HG02981 (cell line): ENCODE results near the gene ALG1.
"Not testable (repeated sequence)": the region's sequence is repeated elsewhere in the genome, so short reads cannot be mapped to it uniquely, and the experiment has no call there.

Experiments used
- ATAC-seq: cut with Tn5 transposase; IDR thresholded peaks from one replicate; pipeline ENCODE4 v1.9.1; 2021; ENCODE audit warnings: mild to moderate bottlenecking, moderate library complexity; ENCODE audit not compliant: unreplicated experiment

The ALG1 gene

GRCh38 chr16:5072334-5073278 is 963 bp downstream of the ALG1 start:
- ATAC-seq, result no peak

- no peak for ATAC-seq
These were observed 1.6 kb downstream of the ALG1 start for GRCh38 chr16:5073279-5073629.

- not testable (repeated sequence) for ATAC-seq
These were observed 2.1 kb downstream of the ALG1 start for GRCh38 chr16:5073771-5074170.

GRCh38 chr16:5075637-5076036 is 4.0 kb downstream of the ALG1 start:
- ATAC-seq, result no peak

GRCh38 chr16:5077304-5077703 is 5.7 kb downstream of the ALG1 start:
- no peak for ATAC-seq

GRCh38 chr16:5078626-5079025 is 7.0 kb downstream of the ALG1 start:
- no peak for ATAC-seq

GRCh38 chr16:5080461-5080860 is 8.8 kb downstream of the ALG1 start:
- not testable (repeated sequence) for ATAC-seq

GRCh38 chr16:5080996-5081395 is 9.4 kb downstream of the ALG1 start:
- not testable (repeated sequence) for ATAC-seq

GRCh38 chr16:5083646-5084045 is 12.0 kb downstream of the ALG1 start:
- not testable (repeated sequence) for ATAC-seq

GRCh38 chr16:5084099-5084731 is 12.6 kb downstream of the ALG1 start:
- not testable (repeated sequence) for ATAC-seq

- ATAC-seq, result not testable (repeated sequence)
These were observed 13.2 kb downstream of the ALG1 start for GRCh38 chr16:5084802-5085201.

GRCh38 chr16:5085716-5086115 is 14.1 kb downstream of the ALG1 start:
- not testable (repeated sequence) for ATAC-seq

- not testable (repeated sequence) for ATAC-seq
These were observed 16.6 kb downstream of the ALG1 start for GRCh38 chr16:5088086-5088790.

GRCh38 chr16:5088936-5089335 is 17.3 kb downstream of the ALG1 start:
- not testable (repeated sequence) for ATAC-seq

- ATAC-seq, result not testable (repeated sequence)
These were observed 18.4 kb downstream of the ALG1 start for GRCh38 chr16:5089911-5090555.

GRCh38 chr16:5090592-5090991 is 18.9 kb downstream of the ALG1 start:
- not testable (repeated sequence) for ATAC-seq

- not testable (repeated sequence) for ATAC-seq
These were observed 21.4 kb downstream of the ALG1 start for GRCh38 chr16:5093081-5093480.

- ATAC-seq, result not testable (repeated sequence)
These were observed 22.1 kb downstream of the ALG1 start for GRCh38 chr16:5093746-5094145.

- not testable (repeated sequence) for ATAC-seq
These were observed 23.6 kb downstream of the ALG1 start for GRCh38 chr16:5095145-5095830.

- ATAC-seq, result not testable (repeated sequence)
These were observed 24.9 kb downstream of the ALG1 start for GRCh38 chr16:5096437-5097060.
